Spinal cord (tissue), 10 donors: Measurements from ENCODE around the gene MCM5. TPM values are rescaled to one million over a fixed set of nuclear protein-coding genes. Genes with fewer than 3 reads are reported as not detected.
A peak's percentile ranks its signal among the peaks of the same experiment; 100 is the strongest.
"Not testable (repeated sequence)": the region's sequence is repeated elsewhere in the genome, so short reads cannot be mapped to it uniquely, and the experiment has no call there.

Experiments
- DNase-seq, 6 donors: peaks; one replicate each; pipeline versions ENCODE4 v3.0.0 to v3.0.0-alpha.2; 2013 to 2015; ENCODE audit warnings: low spot score in 6 of 6, low read depth in 4 of 6
- H3K27ac ChIP-seq: one replicate; pipeline ENCODE4 v1.5.1; 2013; ENCODE audit warnings: low read depth, low read length, control low read depth
- H3K27me3 ChIP-seq: one replicate; pipeline ENCODE4 v1.6.1; 2013; ENCODE audit warnings: low read length; ENCODE audit not compliant: control insufficient read depth, insufficient read depth
- H3K36me3 ChIP-seq: one replicate; pipeline ENCODE4 v1.6.1; 2013; ENCODE audit warnings: low read length; ENCODE audit not compliant: control insufficient read depth, insufficient read depth
- H3K4me1 ChIP-seq: one replicate; pipeline ENCODE4 v1.6.1; 2013; ENCODE audit warnings: low read length; ENCODE audit not compliant: control insufficient read depth, insufficient read depth
- H3K4me3 ChIP-seq: one replicate; pipeline ENCODE4 v1.5.1; 2013; ENCODE audit warnings: low read depth, low read length, control low read depth
- H3K9me3 ChIP-seq: one replicate; pipeline ENCODE4 v1.6.1; 2013; ENCODE audit warnings: low read length; ENCODE audit not compliant: control insufficient read depth, insufficient read depth
- WGBS: methylation state at CpG from one replicate; pipeline ENCODE4 v1.1.5; 2013; ENCODE audit warnings: missing lambda C conversion rate; ENCODE audit not compliant: insufficient coverage; 5-methylcytosine and 5-hydroxymethylcytosine counted together
- polyA plus RNA-seq, 2 donors: library from polyadenylated mRNA; unstranded; fragments of 120-200 nt; gene quantifications; one replicate each; pipeline ENCODE4 v1.2.1, GENCODE V29; 2013; ENCODE audit not compliant: insufficient read length in 2 of 2
- total RNA-seq, 2 donors: library from RNA; depleted of rRNA in 1 of 2; stranded (reverse); fragments of 120-200 nt in 1 of 2; fragments of >200 nt in 1 of 2; gene quantifications; one replicate each; pipeline versions ENCODE4 v1.2.3 to v1.2.4, GENCODE V29; 2013 to 2014
- donor health status: healthy.

MCM5 gene
- total and polyA plus RNA-seq, 4 donors: 25.4 to 37.2 (median 32.5) TPM

DNA sequence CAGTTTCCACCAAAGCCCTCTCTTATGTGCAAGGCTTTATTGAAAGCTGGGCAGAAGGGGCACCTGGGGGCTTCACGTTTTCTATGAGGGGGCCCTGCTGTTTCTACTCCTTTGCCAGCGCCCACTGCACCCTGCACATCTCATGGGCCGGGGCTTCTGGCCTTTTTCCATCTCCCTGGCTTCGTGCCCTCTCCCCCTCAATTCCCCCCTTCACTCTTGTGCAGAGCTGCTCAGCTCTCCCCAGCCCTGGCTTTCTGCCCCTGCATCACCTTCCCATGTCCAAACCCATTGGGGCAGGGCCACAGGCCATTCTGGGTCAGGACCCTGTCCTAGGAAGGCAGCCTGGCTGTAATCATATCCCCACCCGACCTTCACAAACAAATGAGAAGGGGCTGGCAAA, 36.5 kb downstream of the MCM5 start:
- peaks cover 6% of the 10 kb centered on the region for H3K36me3 ChIP-seq
- peaks cover 23% of the 10 kb centered on the region for H3K4me1 ChIP-seq
- H3K27me3 ChIP-seq: no peaks in the 10 kb centered on the region
- H3K4me3 ChIP-seq: no peak overlapping the region
- no peak overlapping the region for H3K27ac ChIP-seq
- 47% methylated on average over 4 of the region's 5 CpGs for WGBS
- peaks cover 12% of the 10 kb centered on the region for H3K9me3 ChIP-seq
- DNase-seq: peak in 2 of 6 donors; percentile 42

DNA sequence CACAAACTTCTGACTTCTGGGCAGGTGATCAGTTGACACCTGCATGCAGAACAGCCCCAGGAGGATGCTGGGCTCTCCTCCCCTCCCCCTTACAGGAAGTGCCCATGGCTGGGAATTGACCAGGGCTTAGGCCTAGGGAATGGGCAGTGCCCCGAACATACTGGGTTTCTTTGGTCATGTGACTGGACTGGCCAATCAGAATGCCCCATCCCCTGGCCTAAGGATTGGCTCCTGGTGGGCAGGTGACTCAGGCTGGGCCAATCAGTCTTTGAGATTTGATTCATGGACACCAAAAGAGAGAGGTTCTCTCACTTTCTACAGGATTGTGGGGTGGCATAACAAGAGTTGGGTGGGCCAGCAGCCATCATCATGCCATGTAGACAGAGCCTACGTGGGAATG, 37.1 kb downstream of the MCM5 start:
- Histone ChIP-seq H3K9me3 (peaks cover 12% of the 10 kb centered on the region), H3K27me3 (no peaks in the 10 kb centered on the region), H3K36me3 (peaks cover 6% of the 10 kb centered on the region), H3K27ac (no peak overlapping the region), H3K4me1 (peaks cover 23% of the 10 kb centered on the region), H3K4me3 (no peak overlapping the region)
- WGBS: 89% methylated on average over 2 of the region's 2 CpGs
- DNase-seq: no peak

DNA sequence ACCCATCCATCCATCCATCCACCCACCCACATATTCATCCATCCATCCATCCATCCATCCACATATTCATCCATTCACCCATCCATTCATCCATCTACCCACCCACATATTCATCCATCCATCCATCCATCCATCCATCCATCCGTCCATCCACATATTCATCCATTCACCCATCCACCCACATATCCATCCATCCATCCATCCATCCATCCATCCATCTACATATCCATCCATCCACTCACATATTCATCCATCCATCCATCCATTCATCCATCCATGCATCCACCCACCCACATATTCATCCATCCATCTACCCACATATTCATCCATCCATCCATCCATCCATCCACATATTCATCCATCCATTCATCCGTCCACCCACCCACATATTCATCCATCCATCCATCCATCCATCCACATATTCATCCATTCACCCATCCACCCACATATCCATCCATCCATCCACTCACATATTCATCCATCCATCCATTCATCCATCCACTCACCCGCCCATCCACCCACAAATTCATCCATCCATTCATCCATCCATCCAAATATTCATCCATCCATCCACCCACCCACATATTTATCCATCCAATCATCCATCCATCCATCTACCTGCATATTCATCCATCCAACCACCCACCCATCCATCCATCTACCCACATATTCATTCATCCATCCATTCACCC, 38.9 kb downstream of the MCM5 start:
- H3K4me3 ChIP-seq, H3K9me3 ChIP-seq, DNase-seq, H3K27ac ChIP-seq, H3K27me3 ChIP-seq, H3K36me3 ChIP-seq: not testable (repeated sequence)
- WGBS: 85% methylated on average over 3 of the region's 3 CpGs
- peaks cover 18% of the 10 kb centered on the region for H3K4me1 ChIP-seq

DNA sequence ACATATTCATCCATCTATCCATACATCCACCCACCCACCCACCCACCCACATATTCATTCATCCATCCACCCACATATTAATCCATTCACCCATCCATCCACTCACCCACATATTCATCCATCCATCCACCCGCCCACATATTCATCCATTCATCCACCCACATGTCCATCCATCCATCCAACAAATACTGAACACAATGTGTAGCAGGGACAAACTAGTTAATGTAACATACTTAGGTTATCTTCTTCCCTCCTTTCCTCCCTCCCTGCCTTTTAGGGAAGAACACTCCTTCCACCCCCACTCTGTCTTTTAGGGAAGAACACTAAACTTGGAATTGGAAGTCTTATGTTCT, 39.4 kb downstream of the MCM5 start:
- Histone ChIP-seq H3K27me3 (no peaks in the 10 kb centered on the region), H3K9me3 (no peaks in the 10 kb centered on the region), H3K4me3 (no peak overlapping the region), H3K36me3 (no peaks in the 10 kb centered on the region), H3K4me1 (peaks cover 18% of the 10 kb centered on the region), H3K27ac (no peak overlapping the region)
- DNase-seq: no peak
- WGBS: 100% methylated on average over 1 of the region's 1 CpG

DNA sequence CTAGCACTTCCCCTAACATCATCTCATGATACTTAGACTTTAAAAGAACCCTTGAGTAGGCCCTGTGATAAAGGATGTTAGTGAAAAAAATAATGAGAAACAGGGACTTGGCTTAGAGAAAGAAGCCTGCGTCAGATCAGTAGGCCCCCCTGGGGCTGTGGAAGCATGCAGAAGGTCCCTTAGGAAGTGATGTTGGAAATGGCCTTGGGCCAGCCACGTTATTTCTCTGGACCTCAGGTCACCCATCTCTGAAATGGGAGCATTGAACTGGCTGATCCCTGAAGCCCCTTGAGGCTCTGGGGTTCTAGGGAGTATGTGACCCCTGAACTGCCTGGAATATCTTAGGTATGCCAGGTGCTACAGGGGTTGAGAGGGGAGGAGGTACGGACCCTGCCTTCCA, 40.2 kb downstream of the MCM5 start:
- Histone ChIP-seq H3K27ac (no peak overlapping the region), H3K4me1 (peaks cover 16% of the 10 kb centered on the region), H3K36me3 (no peaks in the 10 kb centered on the region), H3K4me3 (no peak overlapping the region), H3K27me3 (no peaks in the 10 kb centered on the region), H3K9me3 (no peaks in the 10 kb centered on the region)
- 78% methylated on average over 2 of the region's 3 CpGs for WGBS
- DNase-seq: no peak

DNA sequence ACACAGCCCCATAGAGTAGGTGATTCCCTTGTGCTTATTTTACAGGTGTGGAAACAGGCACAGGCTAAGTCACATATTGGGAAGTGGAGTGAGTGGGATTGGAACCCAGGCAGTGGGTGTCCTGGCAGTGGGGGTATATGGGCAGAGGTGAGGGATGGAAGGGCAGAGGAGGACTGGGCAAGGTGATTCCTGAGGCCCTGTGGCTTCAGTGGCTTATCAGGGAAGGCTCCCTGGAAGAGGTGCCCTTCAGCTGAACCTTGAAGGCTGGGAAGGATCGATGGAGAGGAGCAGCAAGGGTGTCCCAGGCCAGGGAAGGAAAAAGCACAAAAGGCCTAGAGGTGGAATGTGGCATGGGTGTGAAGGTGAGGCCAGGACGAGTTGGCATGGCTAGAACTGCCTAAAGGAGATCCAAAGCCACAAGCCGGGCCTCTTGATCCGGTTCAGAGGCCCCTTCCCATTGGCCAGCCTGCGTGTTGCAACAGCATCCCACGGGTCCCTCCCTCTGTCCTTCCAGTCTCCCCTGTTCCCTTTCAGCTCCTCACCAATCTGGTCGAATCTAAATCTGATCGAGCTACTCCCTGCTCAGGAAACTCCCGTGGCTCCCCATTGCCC, 41.7 kb downstream of the MCM5 start:
- Histone ChIP-seq H3K9me3 (no peaks in the 10 kb centered on the region), H3K4me1 (peaks cover 5% of the 10 kb centered on the region), H3K27me3 (no peaks in the 10 kb centered on the region), H3K27ac (no peak overlapping the region), H3K4me3 (no peak overlapping the region), H3K36me3 (peaks cover 3% of the 10 kb centered on the region)
- DNase-seq: no peak
- WGBS: 85% methylated on average over 8 of the region's 9 CpGs

DNA sequence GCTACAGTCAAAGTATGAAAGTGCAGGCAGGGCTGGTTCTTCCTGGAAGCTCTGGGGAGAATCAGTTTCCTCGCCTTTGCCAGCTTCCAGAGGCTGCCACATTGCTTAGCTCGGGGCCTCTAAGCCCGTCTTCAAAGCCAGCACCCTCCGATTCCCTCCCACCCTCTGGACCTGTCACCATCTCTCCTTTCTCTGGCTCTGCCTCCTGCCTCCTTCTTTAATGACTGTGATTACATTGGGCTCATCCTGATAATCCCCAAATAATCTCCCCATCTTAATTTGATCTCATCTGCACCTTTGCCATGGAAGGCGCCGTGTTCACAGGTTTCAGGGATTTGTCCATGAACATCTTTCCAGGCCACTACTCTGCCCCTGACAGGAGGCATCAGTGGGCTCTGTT, 42.5 kb downstream of the MCM5 start:
- Histone ChIP-seq H3K36me3 (peaks cover 9% of the 10 kb centered on the region), H3K9me3 (no peaks in the 10 kb centered on the region), H3K27ac (no peak overlapping the region), H3K4me1 (peaks cover under 1% of the 10 kb centered on the region), H3K27me3 (no peaks in the 10 kb centered on the region), H3K4me3 (no peak overlapping the region)
- WGBS: 80% methylated on average over 5 of the region's 6 CpGs
- DNase-seq: no peak

DNA sequence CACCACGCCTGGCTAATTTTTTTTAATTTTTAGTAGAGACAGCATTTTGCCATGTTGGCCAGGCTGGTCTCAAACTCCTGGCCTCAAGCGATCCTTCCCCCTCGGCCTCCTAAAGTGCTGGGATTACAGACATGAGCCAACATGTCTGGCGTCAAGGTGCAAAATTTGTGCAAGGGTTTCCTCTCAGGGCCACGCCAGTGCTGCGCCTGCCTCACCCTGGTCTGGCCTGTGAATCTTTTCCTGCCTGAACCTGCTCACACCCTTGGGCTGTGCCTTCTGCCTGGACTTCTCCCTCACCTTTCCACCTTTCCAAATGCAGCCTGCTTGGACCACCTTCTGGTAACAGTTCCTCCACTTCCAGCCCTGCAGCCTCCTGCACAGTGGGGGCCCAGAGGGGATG, 43.4 kb downstream of the MCM5 start:
- Histone ChIP-seq H3K4me3 (no peak overlapping the region), H3K27ac (no peak overlapping the region), H3K4me1 (peaks cover 9% of the 10 kb centered on the region), H3K36me3 (peaks cover 15% of the 10 kb centered on the region), H3K27me3 (no peaks in the 10 kb centered on the region), H3K9me3 (no peaks in the 10 kb centered on the region)
- no peak for DNase-seq
- 89% methylated on average over 6 of the region's 6 CpGs for WGBS

DNA sequence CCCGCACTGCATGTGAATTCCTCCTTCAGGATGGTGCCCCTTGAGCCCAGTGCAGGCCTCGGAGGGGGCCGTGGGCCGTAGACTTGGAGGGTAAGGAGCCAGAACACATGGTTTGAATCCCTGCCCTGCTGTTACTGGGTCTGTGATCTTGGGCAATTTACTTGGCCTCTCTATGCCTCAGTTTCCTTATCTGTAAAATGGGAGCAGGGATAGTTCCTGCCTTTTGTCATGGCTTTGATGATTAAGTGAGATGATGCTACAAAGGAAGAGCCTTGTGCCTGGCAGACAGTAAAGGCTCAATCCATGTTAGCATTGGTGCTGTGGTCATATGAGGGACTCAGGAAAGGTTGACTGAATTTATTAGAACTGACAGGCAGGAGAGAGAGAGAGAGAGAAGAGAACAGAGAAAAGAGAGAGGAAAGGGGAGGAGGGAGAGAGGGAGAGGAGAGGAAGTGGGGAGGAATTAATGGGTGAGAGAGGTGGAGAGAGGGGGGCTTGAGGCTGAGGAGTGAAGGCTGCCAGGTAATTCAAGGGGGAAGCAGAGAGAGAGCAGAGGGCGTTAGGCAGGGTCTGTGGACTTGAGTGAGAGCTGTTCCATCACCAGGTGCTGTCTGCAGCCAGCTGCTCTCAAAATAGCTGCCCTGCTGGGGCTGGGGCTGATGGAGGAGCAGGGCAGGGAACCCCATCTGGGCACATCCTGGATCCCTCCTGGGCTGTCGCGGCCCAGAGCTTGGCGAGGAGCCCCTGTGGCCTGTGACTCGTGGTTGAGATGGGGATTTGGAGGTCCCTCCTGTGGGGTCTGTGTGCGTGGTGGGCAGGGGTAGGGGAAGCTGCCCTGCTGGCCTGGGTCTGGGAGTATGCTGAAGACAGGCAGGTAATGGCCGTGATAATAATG, 44.1 kb downstream of the MCM5 start:
- DNase-seq: no peak
- 78% methylated on average over 11 of the region's 11 CpGs for WGBS
- no peaks in the 10 kb centered on the region for H3K27me3 ChIP-seq
- H3K36me3 ChIP-seq: peaks cover 17% of the 10 kb centered on the region
- no peaks in the 10 kb centered on the region for H3K9me3 ChIP-seq
- no peak overlapping the region for H3K4me3 ChIP-seq
- H3K4me1 ChIP-seq: peaks cover 9% of the 10 kb centered on the region
- H3K27ac ChIP-seq: no peak overlapping the region
